B cell (primary cell): ENCODE results near the gene SYNE1. TPM values are rescaled to one million over a fixed set of nuclear protein-coding genes. Genes with fewer than 3 reads are reported as not detected.

Source experiments
- ATAC-seq: fragments of 200-7000 bp; cut with Tn5 transposase; one replicate; pipeline ENCODE4 v1.10.0; 2021; ENCODE audit warnings: low read depth, mild to moderate bottlenecking, moderate number of reproducible peaks, moderate library complexity
- CTCF ChIA-PET: fragments of 350-600 bp; sonication (Branson Sonifier 250); formaldehyde crosslinking; loops from one replicate; lab custom pipeline; 2021; ENCODE audit warnings: antibody characterized with exemption, inconsistent platforms; lab: Charles Lee
- POLR2A ChIA-PET: fragments of 350-600 bp; sonication (Branson Sonifier 250); formaldehyde crosslinking; loops from one replicate; lab custom pipeline; 2021; ENCODE audit warnings: antibody characterized with exemption; lab: Charles Lee
- DNase-seq: peaks from one replicate; pipeline ENCODE4 v3.0.0; 2013
- H2AFZ ChIP-seq: 2 replicates; pipeline ENCODE4 v1.6.1; 2012; ENCODE audit warnings: mild to moderate bottlenecking, low read depth, low read length; ENCODE audit not compliant: insufficient read depth, poor library complexity, severe bottlenecking
- H3K27ac ChIP-seq, 2 donors: 1 replicate in 1 of 2; 2 replicates in 1 of 2; pipeline ENCODE4 v1.5.1; 2012 to 2013; ENCODE audit warnings: low read length in 2 of 2, mild to moderate bottlenecking in 2 of 2, moderate library complexity in 1 of 2
- H3K27me3 ChIP-seq, 4 experiments: fragments of 200-600 bp in 1 of 4; sonication (generic) in 1 of 4; replicated peaks in 1 of 4; 1 replicate in 2 of 4; 2 replicates in 2 of 4; pipeline versions ENCODE4 v1.6.1 to v1.7.0; 2013 to 2016; ENCODE audit warnings: low read length in 3 of 4, mild to moderate bottlenecking in 2 of 4, mixed read lengths in 1 of 4, moderate library complexity in 1 of 4; ENCODE audit not compliant: insufficient read depth in 4 of 4, control insufficient read depth in 3 of 4; ENCODE audit errors: control extremely low read depth in 1 of 4
- H3K36me3 ChIP-seq, 2 experiments: replicated peaks in 1 of 2; 1 replicate in 1 of 2; 2 replicates in 1 of 2; pipeline versions ENCODE4 v1.6.1 to v1.7.1; 2013; ENCODE audit warnings: low read length in 1 of 2; ENCODE audit not compliant: insufficient read depth in 2 of 2, control insufficient read depth in 1 of 2; ENCODE audit errors: control extremely low read depth in 1 of 2, extremely low read depth in 1 of 2
- H3K4me1 ChIP-seq, 2 donors: fragments of 200-600 bp in 1 of 2; sonication (generic) in 1 of 2; 1 replicate in 1 of 2; 2 replicates in 1 of 2; pipeline versions ENCODE4 v1.5.1 to v1.6.1; 2013 to 2017; ENCODE audit warnings: low read length in 2 of 2; ENCODE audit not compliant: control insufficient read depth in 2 of 2, insufficient read depth in 2 of 2
- H3K4me2 ChIP-seq: replicated peaks from 2 replicates; pipeline ENCODE3; 2012; ENCODE audit warnings: mild to moderate bottlenecking, low read depth, low read length; ENCODE audit not compliant: poor library complexity, severe bottlenecking
- H3K4me3 ChIP-seq, 5 experiments: fragments of 200-600 bp in 1 of 5; sonication (generic) in 1 of 5; 1 replicate in 3 of 5; 2 replicates in 2 of 5; pipeline versions ENCODE4 v1.5.1 to v1.7.0; 2011 to 2016; ENCODE audit warnings: low read length in 4 of 5, mild to moderate bottlenecking in 4 of 5, low read depth in 2 of 5, control low read depth in 1 of 5, moderate library complexity in 1 of 5; ENCODE audit not compliant: insufficient read depth in 1 of 5; ENCODE audit errors: control extremely low read depth in 1 of 5, extremely low read depth in 1 of 5
- H3K79me2 ChIP-seq: fragments of 200-600 bp; sonication (generic); one replicate; pipeline ENCODE4 v1.6.0; 2016; ENCODE audit warnings: low read length; ENCODE audit not compliant: control insufficient read depth, insufficient read depth
- H3K9ac ChIP-seq: fragments of 200-600 bp; sonication (generic); 2 replicates; pipeline ENCODE4 v1.6.1; 2017; ENCODE audit warnings: mild to moderate bottlenecking, low read length, moderate library complexity
- H3K9me3 ChIP-seq, 3 donors: one replicate each; pipeline versions ENCODE4 v1.6.1 to v1.7.1; 2013; ENCODE audit warnings: low read length in 2 of 3; ENCODE audit not compliant: control insufficient read depth in 2 of 3, insufficient read depth in 1 of 3; ENCODE audit errors: control extremely low read depth in 1 of 3
- H4K20me1 ChIP-seq: 2 replicates; pipeline ENCODE4 v1.6.0; 2012; ENCODE audit warnings: mild to moderate bottlenecking, low read length; ENCODE audit not compliant: insufficient read depth, control insufficient read depth, poor library complexity, severe bottlenecking
- H3K27ac Mint-ChIP-seq: one replicate; pipeline ENCODE4 v1.8.0; 2021; ENCODE audit warnings: mixed read lengths
- H3K27me3 Mint-ChIP-seq: one replicate; pipeline ENCODE4 v1.8.0; 2021; ENCODE audit warnings: mixed read lengths
- H3K4me1 Mint-ChIP-seq: one replicate; pipeline ENCODE4 v1.8.0; 2021; ENCODE audit warnings: mixed read lengths
- H3K4me3 Mint-ChIP-seq: one replicate; pipeline ENCODE4 v1.8.0; 2021; ENCODE audit warnings: mixed read lengths
- H3K9me3 Mint-ChIP-seq: one replicate; pipeline ENCODE4 v1.8.0; 2022; ENCODE audit warnings: mixed read lengths; ENCODE audit not compliant: insufficient read depth
- CTCF ChIP-seq: fragments of 200-600 bp; IDR thresholded peaks from one replicate; pipeline ENCODE4 v1.8.0; 2022; ENCODE audit warnings: antibody characterized with exemption, mild to moderate bottlenecking
- EZH2 ChIP-seq: IDR thresholded peaks from 2 replicates; pipeline ENCODE4 v1.6.1; 2012; ENCODE audit warnings: borderline replicate concordance, low read depth, mild to moderate bottlenecking, moderate library complexity, low read length; ENCODE audit not compliant: insufficient read depth, poor library complexity, severe bottlenecking
- WGBS: methylation state at CpG from one replicate; pipeline ENCODE4 v1.1.5; 2013; ENCODE audit warnings: missing lambda C conversion rate; ENCODE audit not compliant: insufficient coverage; 5-methylcytosine and 5-hydroxymethylcytosine counted together
- intact Hi-C: fragments of 100-400 bp; cut with micrococcal nuclease; formaldehyde crosslinking; loops from one replicate; pipeline ENCODE4 v1.10.0; 2022
- polyA plus RNA-seq: library from polyadenylated mRNA; depleted of rRNA; stranded (reverse); fragments of >200 nt; gene quantifications from 2 replicates; pipeline ENCODE4 v1.2.3, GENCODE V29; 2012
- total RNA-seq, 2 donors: library from RNA; stranded (reverse); fragments of 120-200 nt in 1 of 2; gene quantifications; 1 replicate in 1 of 2; 2 replicates in 1 of 2; pipeline versions ENCODE4 v1.2.3 to v1.2.4, GENCODE V29; 2013 to 2022

SYNE1 gene
- total and polyA plus RNA-seq, 2 donors (not counting 1 experiment from before 2014, with no cell fraction given) = 49.2 to 108 TPM

- no peak overlapping the region for H3K27ac Mint-ChIP-seq
- Histone ChIP-seq H2AFZ (no peak overlapping the region), H4K20me1 (no peaks in the 10 kb centered on the region), H3K4me3 (no peak overlapping the region), H3K36me3 (no peaks in the 10 kb centered on the region), H3K27me3 (no peaks in the 10 kb centered on the region), H3K9ac (no peak overlapping the region), H3K9me3 (no peaks in the 10 kb centered on the region), H3K79me2 (no peaks in the 10 kb centered on the region), H3K4me2 (no peak overlapping the region), H3K27ac (no peak overlapping the region), H3K4me1 (no peaks in the 10 kb centered on the region)
- no peak for TF ChIP-seq EZH2
- TF ChIP-seq CTCF = no peak
- no peak overlapping the region for H3K4me3 Mint-ChIP-seq
- intact Hi-C loops = no loop called here
- no peaks in the 10 kb centered on the region for H3K4me1 Mint-ChIP-seq
- ATAC-seq = no peak
- POLR2A ChIA-PET = no interaction called here
- no peak for DNase-seq
- no peaks in the 10 kb centered on the region for H3K9me3 Mint-ChIP-seq
- CTCF ChIA-PET = no interaction called here
- no peaks in the 10 kb centered on the region for H3K27me3 Mint-ChIP-seq
- no CpG with 5 or more reads among the region's 3 CpGs for WGBS
Measured at GRCh38 chr6:152503546-152503945, 133.6 kb downstream of the SYNE1 start.

- POLR2A ChIA-PET = no interaction called here
- CTCF ChIA-PET = no interaction called here
- Histone ChIP-seq H4K20me1 (no peaks in the 10 kb centered on the region), H3K27me3 (no peaks in the 10 kb centered on the region), H3K9ac (no peak overlapping the region), H3K4me1 (no peaks in the 10 kb centered on the region), H3K79me2 (no peaks in the 10 kb centered on the region), H3K4me2 (no peak overlapping the region), H2AFZ (no peak overlapping the region), H3K4me3 (no peak overlapping the region), H3K36me3 (no peaks in the 10 kb centered on the region), H3K27ac (no peak overlapping the region), H3K9me3 (no peaks in the 10 kb centered on the region)
- Mint-ChIP-seq H3K27me3 (no peaks in the 10 kb centered on the region), H3K9me3 (no peaks in the 10 kb centered on the region), H3K27ac (no peak overlapping the region), H3K4me3 (no peak overlapping the region), H3K4me1 (no peaks in the 10 kb centered on the region)
- intact Hi-C loops = no loop called here
- no peak for TF ChIP-seq EZH2
- no peak for TF ChIP-seq CTCF
- no peak for DNase-seq
- WGBS = no CpG with 5 or more reads among the region's 6 CpGs
- ATAC-seq = no peak
Measured at GRCh38 chr6:152502421-152503188, 134.6 kb downstream of the SYNE1 start.
